Stimulated activated CD4-positive, alpha-beta T cell treated with anti-CD3 and anti-CD28 coated beads, Interleukin-1b, Interleukin-23, amount 100 ng/mL, for 24 hours (primary cell): ENCODE data around the gene SAFB.

Experiments used
- DNase-seq, 4 experiments: peaks; one replicate each; pipeline ENCODE4 v3.0.0-alpha.2; 2020; ENCODE audit warnings: low read depth in 4 of 4, low spot score in 1 of 4

The SAFB gene

GRCh38 chr19:5664515-5664914 is 41.6 kb downstream of the SAFB start:
- DNase-seq: no peak

DNA sequence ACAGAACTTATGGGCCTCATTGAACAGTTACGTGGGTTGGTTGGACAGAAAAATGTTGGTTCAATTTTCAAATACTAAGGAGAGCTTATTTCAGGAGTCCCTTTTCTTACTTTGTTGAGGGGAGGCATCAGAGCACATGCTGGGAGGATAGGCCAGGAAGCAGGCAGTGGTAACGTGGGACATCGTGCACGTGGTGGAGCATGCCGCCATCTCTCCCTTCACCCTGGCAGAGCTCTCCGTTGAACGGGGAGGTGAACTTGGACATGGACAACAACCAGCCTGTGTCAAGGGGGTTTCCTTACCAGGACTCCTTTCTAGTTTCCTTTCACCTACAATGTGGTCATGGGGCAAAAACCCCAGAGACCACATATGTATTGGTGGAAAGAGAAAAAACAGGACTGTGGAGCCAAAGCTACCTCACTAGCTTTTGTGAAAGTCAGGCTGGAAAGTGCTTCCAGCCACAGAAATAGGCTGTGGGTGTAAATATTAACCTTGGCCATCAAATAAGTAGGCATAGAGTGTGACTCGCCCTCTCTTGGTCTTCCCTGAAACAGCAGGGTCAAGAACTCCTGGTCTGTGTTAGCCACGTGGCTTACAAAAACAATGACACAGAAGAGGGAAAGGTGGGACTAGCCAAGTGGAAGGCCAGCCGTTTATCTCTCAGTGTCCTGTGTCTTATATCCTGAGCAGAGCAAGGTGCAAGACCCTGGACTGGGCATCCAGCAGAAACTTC is 43.1 kb downstream of the SAFB start:
- DNase-seq: no peak

- no peak for DNase-seq
Observed at GRCh38 chr19:5666921-5667610, 44.2 kb downstream of the SAFB start.

DNA sequence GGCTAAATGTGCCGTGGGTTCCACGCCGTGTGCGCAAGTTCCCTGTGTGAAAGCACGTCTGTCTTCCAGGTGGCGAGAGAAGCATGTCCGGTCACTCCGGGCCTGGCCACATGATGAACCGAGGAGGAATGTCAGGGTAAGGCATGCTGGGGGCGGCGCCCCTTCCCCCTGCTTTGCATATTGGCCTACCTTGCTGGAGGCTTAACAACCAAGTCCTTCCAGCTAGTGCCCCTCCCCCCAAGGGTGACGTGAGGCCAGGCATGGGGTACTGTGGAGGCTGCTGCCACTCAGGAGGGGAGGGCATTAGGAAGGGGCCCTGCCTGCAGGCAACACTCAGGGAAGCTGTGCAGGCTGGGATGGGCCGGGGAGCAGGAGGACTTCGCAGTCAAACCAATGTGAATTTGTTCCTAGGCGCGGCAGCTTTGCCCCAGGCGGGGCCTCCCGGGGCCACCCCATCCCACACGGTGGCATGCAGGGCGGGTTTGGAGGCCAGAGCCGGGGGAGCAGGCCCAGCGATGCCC is 44.9 kb downstream of the SAFB start:
- no peak for DNase-seq

GRCh38 chr19:5669212-5669611 is 46.3 kb downstream of the SAFB start:
- DNase-seq: no peak

- no peak for DNase-seq
Observed at GRCh38 chr19:5671600-5671999, 48.7 kb downstream of the SAFB start.

- DNase-seq: no peak
Observed at GRCh38 chr19:5672708-5673459, 50.0 kb downstream of the SAFB start.

DNA sequence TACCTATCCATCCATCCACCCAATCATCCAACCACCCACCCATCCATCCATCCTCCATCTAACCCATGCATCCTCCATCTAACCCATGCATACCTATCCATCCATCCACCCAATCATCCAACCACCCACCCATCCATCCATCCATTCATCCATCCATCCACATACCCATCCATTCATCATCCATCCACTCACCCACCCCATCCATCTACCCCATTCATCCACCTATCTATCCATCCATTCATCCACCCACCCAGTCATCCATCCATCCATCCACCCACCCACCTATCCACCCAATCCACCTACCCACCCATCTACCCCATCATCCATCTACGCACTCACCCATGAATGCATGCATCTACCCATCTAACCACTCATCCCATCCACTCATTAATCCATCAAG is 50.9 kb downstream of the SAFB start:
- no peak for DNase-seq

DNA sequence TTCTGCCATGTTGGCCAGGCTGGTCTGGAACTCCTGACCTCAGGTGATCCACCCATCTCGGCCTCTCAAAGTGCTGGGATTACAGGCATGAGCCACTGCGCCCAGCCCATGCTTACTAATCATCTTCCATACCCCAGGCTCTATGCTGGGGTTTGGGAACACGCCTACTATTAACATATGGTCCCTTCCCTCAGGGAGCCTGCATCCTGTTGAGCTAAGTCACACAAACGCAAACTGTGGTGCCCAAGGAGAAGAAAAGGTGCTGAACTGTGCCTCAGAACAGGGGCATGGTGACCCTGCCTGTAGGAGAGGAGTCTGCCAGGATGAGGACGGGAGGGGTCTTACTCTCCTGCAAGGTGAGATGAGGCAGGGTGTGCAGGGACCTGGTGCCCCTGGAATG is 51.8 kb downstream of the SAFB start:
- no peak for DNase-seq

DNA sequence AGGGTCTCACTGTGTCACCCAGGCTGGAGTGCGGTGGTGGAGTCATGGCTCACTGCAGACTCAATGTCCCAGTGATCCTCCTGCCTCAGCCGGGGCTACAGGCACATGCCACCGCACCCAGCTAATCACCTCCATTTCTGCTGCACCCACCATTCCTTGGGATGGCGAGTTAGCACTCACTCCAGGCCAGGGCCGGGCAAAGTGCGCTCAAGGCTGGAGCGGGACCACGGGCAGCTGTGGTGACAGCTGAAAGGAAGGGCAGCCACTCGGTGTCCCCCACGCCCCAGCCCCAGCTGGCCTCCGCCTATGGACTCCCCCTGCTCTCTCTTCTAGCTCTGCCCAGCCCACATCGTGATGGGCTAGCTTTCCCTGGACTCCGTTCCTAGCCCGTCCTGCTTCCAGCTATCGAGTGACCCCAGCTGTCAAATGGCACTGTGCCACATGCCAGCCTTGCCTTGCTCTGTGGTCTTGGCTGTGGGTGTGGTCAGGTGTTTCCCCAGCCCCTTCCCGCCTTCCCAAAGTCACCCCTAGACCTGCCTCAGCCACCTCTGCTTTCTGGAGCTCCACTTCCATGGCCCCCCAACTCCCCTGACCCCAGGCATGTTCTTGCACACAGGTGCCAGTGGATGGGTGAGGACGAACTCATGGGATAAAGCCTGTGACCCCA is 53.4 kb downstream of the SAFB start:
- DNase-seq: no peak

GRCh38 chr19:5676772-5677105 is 53.9 kb downstream of the SAFB start:
- DNase-seq: no peak

GRCh38 chr19:5677136-5677535 is 54.3 kb downstream of the SAFB start:
- DNase-seq: no peak

DNA sequence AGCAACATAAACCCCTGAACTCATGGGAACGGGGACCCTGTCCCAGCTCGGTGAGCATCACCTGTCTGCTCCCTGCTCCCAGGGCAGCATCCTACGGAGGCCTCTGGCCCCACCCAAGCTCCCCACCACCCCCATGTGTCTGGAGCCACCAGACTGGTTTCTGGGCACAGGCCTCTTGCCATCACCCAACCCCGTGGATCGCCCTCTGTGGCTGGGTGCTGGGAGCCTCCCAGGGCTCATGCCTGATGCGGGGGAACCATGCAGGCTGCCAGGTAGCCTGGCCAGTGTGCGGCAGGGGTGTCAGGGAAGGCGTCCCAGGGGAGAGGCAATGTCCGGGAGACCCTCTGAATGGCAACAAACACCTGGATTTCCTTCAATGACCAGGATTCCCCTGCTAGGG is 54.7 kb downstream of the SAFB start:
- DNase-seq: no peak

GRCh38 chr19:5678071-5678718 is 55.3 kb downstream of the SAFB start:
- DNase-seq: no peak

- no peak for DNase-seq
Observed at GRCh38 chr19:5679289-5680083, 56.6 kb downstream of the SAFB start.

DNA sequence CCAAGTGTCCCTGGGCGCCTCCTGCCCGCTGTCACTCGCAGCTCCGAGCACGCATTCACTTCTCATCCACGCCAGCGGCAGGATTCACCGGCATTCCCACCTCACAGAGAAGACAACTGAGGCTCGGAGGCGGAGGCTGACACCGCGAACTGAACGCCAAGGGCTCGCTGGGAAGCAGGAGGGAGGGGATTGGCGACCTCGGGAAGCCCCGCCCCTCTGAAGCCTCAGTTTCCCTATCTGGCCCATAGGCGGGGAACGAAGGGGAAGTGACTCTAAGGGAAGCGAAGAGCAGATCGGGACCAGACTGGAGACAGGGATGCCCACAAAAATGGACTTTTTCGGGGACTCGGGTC is 57.2 kb downstream of the SAFB start:
- DNase-seq: no peak

GRCh38 chr19:5680437-5681368 is 57.8 kb downstream of the SAFB start, which contains the start of the genes HSD11B1L and MICOS13:
TSS of gene HSD11B1L (plus strand) at chr19:5681027. CDS start at chr19:5684833, 3,806 bp downstream.
TSS of gene MICOS13 (minus strand) at chr19:5680516. CDS start at chr19:5680486, 30 bp downstream.
- peak; percentile 94 to 95 (median 94) for DNase-seq

DNA sequence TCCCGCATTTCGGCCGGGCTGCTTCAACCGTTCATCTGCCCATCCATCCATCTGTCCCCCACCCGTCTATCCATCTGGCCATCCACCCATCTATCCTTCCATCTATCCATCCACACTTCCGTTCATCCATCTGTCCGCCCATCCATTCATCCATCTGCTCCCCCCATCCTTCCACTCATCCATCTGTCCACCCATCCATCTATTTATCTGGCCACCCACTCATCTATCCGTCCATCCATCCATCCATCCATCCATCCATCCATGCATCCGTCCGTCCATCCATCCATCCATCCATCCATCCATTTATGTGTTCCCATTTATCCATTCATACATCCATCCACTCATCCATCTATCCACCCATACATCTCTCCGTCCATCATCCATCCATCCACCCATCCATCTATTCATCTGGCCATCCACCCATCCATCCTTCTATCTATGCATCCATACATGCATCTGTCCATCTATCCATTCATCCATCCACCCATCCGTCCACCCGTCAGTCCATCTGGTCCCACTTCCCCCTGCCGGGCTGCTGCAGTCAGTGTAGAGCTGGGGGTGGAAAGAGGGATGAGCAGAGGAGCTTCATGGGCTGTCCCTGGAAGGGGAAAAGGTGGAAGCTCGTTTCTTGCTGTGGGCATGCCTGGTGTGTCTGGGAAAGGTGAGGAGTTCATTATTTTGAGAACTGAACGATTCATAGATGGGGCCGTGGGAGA is 58.7 kb downstream of the SAFB start:
- DNase-seq: no peak
